ENCODE results near the gene RCOR2. TPM values are rescaled to one million over a fixed set of nuclear protein-coding genes. Genes with fewer than 3 reads are reported as not detected.
A peak's percentile ranks its signal among the peaks of the same experiment; 100 is the strongest.

Gene RCOR2
- total and polyA plus RNA-seq, 10 donors, result 0.07 to 0.52 (median 0.19) TPM; not detected in 2

DNA sequence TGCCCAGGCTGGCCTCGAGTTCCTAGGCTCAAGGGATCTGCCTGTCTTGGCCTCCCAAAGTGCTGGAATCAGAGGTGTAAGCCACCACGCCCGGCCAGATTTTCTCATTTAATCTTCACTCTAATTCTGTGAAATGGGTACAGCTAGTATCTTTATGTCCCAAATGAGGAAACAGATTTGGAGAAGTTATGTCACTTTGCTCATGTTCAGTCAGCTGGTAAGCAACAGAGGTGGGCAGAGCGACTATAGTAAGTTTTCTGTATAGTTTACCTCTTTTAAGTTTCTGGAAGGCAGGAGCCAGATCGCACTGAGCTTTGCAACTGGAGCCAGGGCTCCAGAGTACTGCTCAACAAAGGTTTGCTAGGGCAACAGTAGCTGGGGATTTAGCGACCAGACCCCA is 33.2 kb downstream of the RCOR2 start:
- Histone ChIP-seq H3K4me1 (peaks cover 27 to 100% (median 77%) of the 10 kb centered on the region in 6 donors), H3K36me3 (peaks cover 0 to 17% (median 2%) of the 10 kb centered on the region in 6 donors), H3K27me3 (replicated peaks in 1 of 7) (no peaks in the 10 kb centered on the region), H3K27ac (peak overlapping the region in 5 of 8 donors; percentile 12 to 46 (median 37)), H3K9me3 (no peaks in the 10 kb centered on the region), H3K4me3 (no peak overlapping the region)
- TF ChIP-seq CTCF (IDR thresholded peaks at IDR 0.05 in 8 of 11, conservative IDR thresholded peaks at IDR 0.05 in 3 of 11) (no peak), POLR2A (IDR thresholded peaks at IDR 0.05) (no peak), POLR2AphosphoS5 (IDR thresholded peaks at IDR 0.05) (no peak)
- intact Hi-C loops (cut with DNase I; ENCODE audit: low total_unique reads), result no loop called here
- 85 to 90% (median 88%) methylated on average over 5 to 6 of the region's 6 CpGs for WGBS, 5 donors
- no peak for DNase-seq

GRCh38 chr11:63882555-63883242 is 34.3 kb downstream of the RCOR2 start:
- H3K36me3 ChIP-seq, result peaks cover 0 to 22% (median 4%) of the 10 kb centered on the region in 6 donors
- peak; percentile 81 for DNase-seq
- no peaks in the 10 kb centered on the region for H3K27me3 ChIP-seq (replicated peaks in 1 of 7)
- 48 to 67% (median 59%) methylated on average over 4 to 7 of the region's 7 CpGs for WGBS, 5 donors
- intact Hi-C loops (cut with DNase I; ENCODE audit: low total_unique reads), result no loop called here
- no peak overlapping the region for H3K4me3 ChIP-seq
- H3K9me3 ChIP-seq, result no peaks in the 10 kb centered on the region
- peak overlapping the region in 4 of 8 donors; percentile 12 to 46 (median 38) for H3K27ac ChIP-seq
- TF ChIP-seq POLR2AphosphoS5 (IDR thresholded peaks at IDR 0.05) (peak in 2 of 3 donors; percentile 33 to 41), CTCF (IDR thresholded peaks at IDR 0.05 in 8 of 11, conservative IDR thresholded peaks at IDR 0.05 in 3 of 11) (no peak)
- peaks cover 18 to 100% (median 69%) of the 10 kb centered on the region in 6 donors for H3K4me1 ChIP-seq

- Histone ChIP-seq H3K27ac (peak overlapping the region in 2 of 8 donors; percentile 2 to 36), H3K9me3 (no peaks in the 10 kb centered on the region), H3K27me3 (replicated peaks in 1 of 7) (no peaks in the 10 kb centered on the region), H3K36me3 (peaks cover 0 to 33% (median 7%) of the 10 kb centered on the region in 6 donors), H3K4me1 (peaks cover 11 to 96% (median 64%) of the 10 kb centered on the region in 6 donors), H3K4me3 (no peak overlapping the region)
- WGBS, 5 donors, result 49 to 54% (median 51%) methylated on average over 3 of the region's 3 CpGs
- intact Hi-C loops (cut with DNase I; ENCODE audit: low total_unique reads), result no loop called here
- DNase-seq, result no peak
- TF ChIP-seq CTCF (IDR thresholded peaks at IDR 0.05 in 8 of 11, conservative IDR thresholded peaks at IDR 0.05 in 3 of 11) (no peak), POLR2A (IDR thresholded peaks at IDR 0.05) (no peak), POLR2AphosphoS5 (IDR thresholded peaks at IDR 0.05) (no peak)
Observed at GRCh38 chr11:63880403-63880790, 36.6 kb downstream of the RCOR2 start.

- no peak for TF ChIP-seq POLR2AphosphoS5 (IDR thresholded peaks at IDR 0.05)
- no peak for TF ChIP-seq POLR2A (IDR thresholded peaks at IDR 0.05)
- no peak for TF ChIP-seq CTCF (IDR thresholded peaks at IDR 0.05 in 8 of 11, conservative IDR thresholded peaks at IDR 0.05 in 3 of 11)
- Histone ChIP-seq H3K36me3 (peaks cover 0 to 36% (median 7%) of the 10 kb centered on the region in 6 donors), H3K4me3 (no peak overlapping the region), H3K27ac (peak overlapping the region in 2 of 8 donors; percentile 2 to 36), H3K27me3 (replicated peaks in 1 of 7) (no peaks in the 10 kb centered on the region), H3K4me1 (peaks cover 11 to 96% (median 67%) of the 10 kb centered on the region in 6 donors), H3K9me3 (no peaks in the 10 kb centered on the region)
- WGBS, 5 donors, result 49 to 63% (median 53%) methylated on average over 2 of the region's 2 CpGs
- DNase-seq, result no peak
- intact Hi-C loops (cut with DNase I; ENCODE audit: low total_unique reads), result loop anchor here (5.0 kb wide), 1 partner anchor 37 kb away; no protein-coding TSS in a partner anchor
Observed at GRCh38 chr11:63879598-63880402, 37.2 kb downstream of the RCOR2 start.
